Liver (tissue), 9 donors: ENCODE measurements around the gene TGIF2. TPM values are rescaled to one million over a fixed set of nuclear protein-coding genes. Genes with fewer than 3 reads are reported as not detected.

ENCODE experiments used
- DNase-seq: peaks from one replicate; pipeline ENCODE4 v3.0.0-alpha.2; 2017; ENCODE audit warnings: low spot score
- H3K27ac ChIP-seq, 2 donors: one replicate each; pipeline ENCODE4 v1.7.0; 2013; ENCODE audit warnings: inconsistent platforms in 2 of 2, low read length in 2 of 2, control low read depth in 1 of 2, low read depth in 1 of 2, mild to moderate bottlenecking in 1 of 2
- H3K27me3 ChIP-seq, 4 donors: one replicate each; pipeline versions ENCODE4 v1.6.1 to v1.7.0; 2013; ENCODE audit warnings: low read length in 3 of 4, inconsistent platforms in 1 of 4, mild to moderate bottlenecking in 1 of 4, moderate library complexity in 1 of 4; ENCODE audit not compliant: control insufficient read depth in 4 of 4, insufficient read depth in 4 of 4
- H3K36me3 ChIP-seq, 4 donors: one replicate each; pipeline versions ENCODE4 v1.6.1 to v1.7.0; 2013; ENCODE audit warnings: low read length in 3 of 4, mild to moderate bottlenecking in 3 of 4, low read depth in 1 of 4, moderate library complexity in 1 of 4; ENCODE audit not compliant: control insufficient read depth in 4 of 4, insufficient read depth in 3 of 4
- H3K4me1 ChIP-seq, 4 donors: one replicate each; pipeline versions ENCODE4 v1.6.1 to v1.7.0; 2013; ENCODE audit warnings: low read length in 3 of 4, mild to moderate bottlenecking in 3 of 4, moderate library complexity in 1 of 4; ENCODE audit not compliant: control insufficient read depth in 4 of 4, insufficient read depth in 4 of 4
- H3K4me3 ChIP-seq, 3 donors: one replicate each; pipeline versions ENCODE4 v1.6.1 to v1.7.0; 2013; ENCODE audit warnings: low read length in 3 of 3, control low read depth in 1 of 3, low read depth in 1 of 3, mild to moderate bottlenecking in 1 of 3
- H3K9ac ChIP-seq, 2 donors: one replicate each; pipeline ENCODE4 v1.7.0; 2013; ENCODE audit warnings: low read length in 2 of 2, mild to moderate bottlenecking in 2 of 2, moderate library complexity in 2 of 2, control low read depth in 1 of 2, low read depth in 1 of 2
- H3K9me3 ChIP-seq, 4 donors: one replicate each; pipeline versions ENCODE4 v1.6.1 to v1.7.0; 2013; ENCODE audit warnings: low read length in 3 of 4; ENCODE audit not compliant: control insufficient read depth in 4 of 4
- EGR1 ChIP-seq, 2 donors: IDR thresholded peaks; 2 replicates each; pipeline ENCODE4 v1.6.1; 2016 to 2018; ENCODE audit warnings: antibody characterized with exemption in 2 of 2, low read depth in 2 of 2
- FOXA1 ChIP-seq: IDR thresholded peaks from 2 replicates; pipeline ENCODE4 v1.6.1; 2016; ENCODE audit warnings: antibody characterized with exemption
- FOXA2 ChIP-seq: IDR thresholded peaks from 2 replicates; pipeline ENCODE4 v1.6.1; 2016; ENCODE audit warnings: antibody characterized with exemption
- GABPA ChIP-seq, 2 donors: IDR thresholded peaks in 1 of 2; conservative IDR thresholded peaks in 1 of 2; 2 replicates each; pipeline ENCODE4 v1.6.1; 2016; ENCODE audit warnings: antibody characterized with exemption in 2 of 2, mild to moderate bottlenecking in 1 of 2, moderate library complexity in 1 of 2
- HNF4A ChIP-seq, 2 donors: conservative IDR thresholded peaks; 2 replicates each; pipeline ENCODE4 v1.6.1; 2016; ENCODE audit warnings: antibody characterized with exemption in 2 of 2, mild to moderate bottlenecking in 2 of 2
- HNF4G ChIP-seq: IDR thresholded peaks from 2 replicates; pipeline ENCODE4 v1.6.1; 2016; ENCODE audit warnings: antibody characterized with exemption
- JUND ChIP-seq, 2 donors: IDR thresholded peaks; 2 replicates each; pipeline ENCODE4 v1.6.1; 2016; ENCODE audit warnings: antibody characterized with exemption in 2 of 2
- NR2F2 ChIP-seq: IDR thresholded peaks from 2 replicates; pipeline ENCODE4 v1.6.1; 2016; ENCODE audit warnings: antibody characterized with exemption
- RAD21 ChIP-seq, 2 donors: IDR thresholded peaks; 2 replicates each; pipeline ENCODE4 v1.6.1; 2016; ENCODE audit warnings: antibody characterized with exemption in 2 of 2, mild to moderate bottlenecking in 2 of 2
- RXRA ChIP-seq, 2 donors: IDR thresholded peaks; 2 replicates each; pipeline ENCODE4 v1.6.1; 2017 to 2018; ENCODE audit warnings: antibody characterized with exemption in 2 of 2, mild to moderate bottlenecking in 1 of 2
- SP1 ChIP-seq: IDR thresholded peaks from 2 replicates; pipeline ENCODE4 v1.6.1; 2018; ENCODE audit warnings: antibody characterized with exemption, mild to moderate bottlenecking
- TAF1 ChIP-seq: conservative IDR thresholded peaks from 2 replicates; pipeline ENCODE4 v1.6.1; 2016; ENCODE audit warnings: antibody characterized with exemption, mild to moderate bottlenecking
- ZBTB33 ChIP-seq: IDR thresholded peaks from 2 replicates; pipeline ENCODE4 v1.6.1; 2016; ENCODE audit warnings: antibody characterized with exemption
- WGBS: extraction: QIAGEN DNeasy Blood & Tissue Kit; methylation state at CpG from one replicate; pipeline ENCODE4 v1.1.7; 2013; 5-methylcytosine and 5-hydroxymethylcytosine counted together
- polyA plus RNA-seq, 2 donors: library from polyadenylated mRNA; stranded (reverse) in 1 of 2; unstranded in 1 of 2; fragments of 200-250 nt in 1 of 2; fragments of >200 nt in 1 of 2; fragmentation: Nextera tagmentation in 1 of 2; extraction: Ambion mirVana in 1 of 2; gene quantifications; one replicate each; pipeline versions ENCODE4 v1.2.1 to v1.2.3, GENCODE V29; 2013 to 2015
- total RNA-seq, 2 donors: library from RNA; depleted of rRNA; stranded (reverse); fragments of >200 nt; gene quantifications; one replicate each; pipeline ENCODE4 v1.2.3, GENCODE V29; 2014
- TF ChIP-seq, protein P1 (sequence below): IDR thresholded peaks from 2 replicates; pipeline ENCODE4 v1.6.1; 2016; ENCODE audit warnings: antibody characterized with exemption
- TF ChIP-seq, protein P2 (sequence below): IDR thresholded peaks from 2 replicates; pipeline ENCODE4 v1.6.1; 2016; ENCODE audit warnings: antibody characterized with exemption
- TF ChIP-seq, protein P3 (sequence below): IDR thresholded peaks from 2 replicates; pipeline ENCODE4 v1.6.1; 2016; ENCODE audit warnings: antibody characterized with exemption, mild to moderate bottlenecking
- TF ChIP-seq, protein P4 (sequence below): fragments of 150-350 bp; IDR thresholded peaks from 2 replicates; pipeline ENCODE4 v1.5.1; 2017; ENCODE audit warnings: improper control_type of control experiment, low read depth, low read length; ENCODE audit not compliant: missing input control
- donor health status: healthy.
- donor health status: healthy.
- donor health status: healthy.
- donor health status: healthy.
- donor health status: healthy.

TGIF2 gene
- total and polyA plus RNA-seq, 4 donors: 3.7 to 7.9 (median 4.3) TPM

DNA sequence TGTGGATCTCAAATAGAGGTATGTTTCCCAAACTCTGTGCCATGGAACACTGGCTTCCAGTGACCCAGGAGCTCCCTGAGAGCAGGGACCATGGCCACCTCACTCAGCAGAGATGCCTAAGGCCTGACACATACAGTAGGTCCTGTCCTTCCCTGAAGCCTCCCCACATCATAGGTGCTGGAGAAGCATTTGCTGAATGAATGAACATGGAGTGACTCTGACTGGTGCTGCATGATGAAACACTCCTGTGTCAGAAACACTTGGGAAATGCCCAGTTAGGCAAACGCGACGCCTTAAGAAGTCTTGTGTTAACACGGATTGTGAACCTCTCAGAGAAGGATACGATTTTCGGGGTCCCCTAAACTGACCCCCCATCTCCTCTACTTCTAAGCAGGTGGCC is 58.2 kb downstream of the TGIF2 start:
- TF ChIP-seq, protein P1, sequence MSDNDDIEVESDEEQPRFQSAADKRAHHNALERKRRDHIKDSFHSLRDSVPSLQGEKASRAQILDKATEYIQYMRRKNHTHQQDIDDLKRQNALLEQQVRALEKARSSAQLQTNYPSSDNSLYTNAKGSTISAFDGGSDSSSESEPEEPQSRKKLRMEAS: no peak
- TF ChIP-seq, protein P2, sequence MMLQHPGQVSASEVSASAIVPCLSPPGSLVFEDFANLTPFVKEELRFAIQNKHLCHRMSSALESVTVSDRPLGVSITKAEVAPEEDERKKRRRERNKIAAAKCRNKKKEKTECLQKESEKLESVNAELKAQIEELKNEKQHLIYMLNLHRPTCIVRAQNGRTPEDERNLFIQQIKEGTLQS: no peak
- TF ChIP-seq NR2F2: no peak
- no peak for TF ChIP-seq HNF4A (conservative IDR thresholded peaks at IDR 0.05)
- TF ChIP-seq TAF1: no peak
- no peak for TF ChIP-seq FOXA2
- TF ChIP-seq RAD21 (IDR thresholded peaks at IDR 0.05): no peak
- no peak for TF ChIP-seq JUND (IDR thresholded peaks at IDR 0.05)
- TF ChIP-seq, protein P3, sequence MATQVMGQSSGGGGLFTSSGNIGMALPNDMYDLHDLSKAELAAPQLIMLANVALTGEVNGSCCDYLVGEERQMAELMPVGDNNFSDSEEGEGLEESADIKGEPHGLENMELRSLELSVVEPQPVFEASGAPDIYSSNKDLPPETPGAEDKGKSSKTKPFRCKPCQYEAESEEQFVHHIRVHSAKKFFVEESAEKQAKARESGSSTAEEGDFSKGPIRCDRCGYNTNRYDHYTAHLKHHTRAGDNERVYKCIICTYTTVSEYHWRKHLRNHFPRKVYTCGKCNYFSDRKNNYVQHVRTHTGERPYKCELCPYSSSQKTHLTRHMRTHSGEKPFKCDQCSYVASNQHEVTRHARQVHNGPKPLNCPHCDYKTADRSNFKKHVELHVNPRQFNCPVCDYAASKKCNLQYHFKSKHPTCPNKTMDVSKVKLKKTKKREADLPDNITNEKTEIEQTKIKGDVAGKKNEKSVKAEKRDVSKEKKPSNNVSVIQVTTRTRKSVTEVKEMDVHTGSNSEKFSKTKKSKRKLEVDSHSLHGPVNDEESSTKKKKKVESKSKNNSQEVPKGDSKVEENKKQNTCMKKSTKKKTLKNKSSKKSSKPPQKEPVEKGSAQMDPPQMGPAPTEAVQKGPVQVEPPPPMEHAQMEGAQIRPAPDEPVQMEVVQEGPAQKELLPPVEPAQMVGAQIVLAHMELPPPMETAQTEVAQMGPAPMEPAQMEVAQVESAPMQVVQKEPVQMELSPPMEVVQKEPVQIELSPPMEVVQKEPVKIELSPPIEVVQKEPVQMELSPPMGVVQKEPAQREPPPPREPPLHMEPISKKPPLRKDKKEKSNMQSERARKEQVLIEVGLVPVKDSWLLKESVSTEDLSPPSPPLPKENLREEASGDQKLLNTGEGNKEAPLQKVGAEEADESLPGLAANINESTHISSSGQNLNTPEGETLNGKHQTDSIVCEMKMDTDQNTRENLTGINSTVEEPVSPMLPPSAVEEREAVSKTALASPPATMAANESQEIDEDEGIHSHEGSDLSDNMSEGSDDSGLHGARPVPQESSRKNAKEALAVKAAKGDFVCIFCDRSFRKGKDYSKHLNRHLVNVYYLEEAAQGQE: no peak
- no peak for TF ChIP-seq RXRA (IDR thresholded peaks at IDR 0.05)
- TF ChIP-seq HNF4G: no peak
- TF ChIP-seq ZBTB33: no peak
- TF ChIP-seq SP1: no peak
- TF ChIP-seq GABPA (IDR thresholded peaks at IDR 0.05 in 1 of 2, conservative IDR thresholded peaks at IDR 0.05 in 1 of 2): no peak
- TF ChIP-seq, protein P4, sequence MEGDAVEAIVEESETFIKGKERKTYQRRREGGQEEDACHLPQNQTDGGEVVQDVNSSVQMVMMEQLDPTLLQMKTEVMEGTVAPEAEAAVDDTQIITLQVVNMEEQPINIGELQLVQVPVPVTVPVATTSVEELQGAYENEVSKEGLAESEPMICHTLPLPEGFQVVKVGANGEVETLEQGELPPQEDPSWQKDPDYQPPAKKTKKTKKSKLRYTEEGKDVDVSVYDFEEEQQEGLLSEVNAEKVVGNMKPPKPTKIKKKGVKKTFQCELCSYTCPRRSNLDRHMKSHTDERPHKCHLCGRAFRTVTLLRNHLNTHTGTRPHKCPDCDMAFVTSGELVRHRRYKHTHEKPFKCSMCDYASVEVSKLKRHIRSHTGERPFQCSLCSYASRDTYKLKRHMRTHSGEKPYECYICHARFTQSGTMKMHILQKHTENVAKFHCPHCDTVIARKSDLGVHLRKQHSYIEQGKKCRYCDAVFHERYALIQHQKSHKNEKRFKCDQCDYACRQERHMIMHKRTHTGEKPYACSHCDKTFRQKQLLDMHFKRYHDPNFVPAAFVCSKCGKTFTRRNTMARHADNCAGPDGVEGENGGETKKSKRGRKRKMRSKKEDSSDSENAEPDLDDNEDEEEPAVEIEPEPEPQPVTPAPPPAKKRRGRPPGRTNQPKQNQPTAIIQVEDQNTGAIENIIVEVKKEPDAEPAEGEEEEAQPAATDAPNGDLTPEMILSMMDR: no peak
- 94% methylated on average over 6 of the region's 6 CpGs for WGBS
- Histone ChIP-seq H3K9ac (no peak overlapping the region), H3K4me3 (no peak overlapping the region), H3K27ac (no peak overlapping the region), H3K4me1 (no peaks in the 10 kb centered on the region), H3K27me3 (no peaks in the 10 kb centered on the region), H3K9me3 (no peaks in the 10 kb centered on the region), H3K36me3 (no peaks in the 10 kb centered on the region)
- DNase-seq: no peak

GRCh38 chr20:36632147-36632486 is 58.7 kb downstream of the TGIF2 start:
- TF ChIP-seq, protein P1: no peak
- TF ChIP-seq SP1 (no peak), FOXA1 (no peak), GABPA (IDR thresholded peaks at IDR 0.05 in 1 of 2, conservative IDR thresholded peaks at IDR 0.05 in 1 of 2) (no peak), HNF4A (conservative IDR thresholded peaks at IDR 0.05) (no peak), TAF1 (no peak), EGR1 (IDR thresholded peaks at IDR 0.05; ENCODE audit: low read depth in 2 of 2) (no peak)
- TF ChIP-seq, protein P3: no peak
- Histone ChIP-seq H3K36me3 (no peaks in the 10 kb centered on the region), H3K9me3 (no peaks in the 10 kb centered on the region), H3K9ac (no peak overlapping the region), H3K27ac (no peak overlapping the region), H3K4me1 (no peaks in the 10 kb centered on the region), H3K4me3 (no peak overlapping the region), H3K27me3 (no peaks in the 10 kb centered on the region)
- no peak for DNase-seq
- WGBS: 87% methylated on average over 3 of the region's 3 CpGs
